ENCODE results near the gene INPP5D. TPM values are rescaled to one million over a fixed set of nuclear protein-coding genes. Genes with fewer than 3 reads are reported as not detected.

INPP5D gene
- total and polyA plus RNA-seq, 5 donors from 2014 or later: 56.9 to 278 (median 69.9) TPM

DNA sequence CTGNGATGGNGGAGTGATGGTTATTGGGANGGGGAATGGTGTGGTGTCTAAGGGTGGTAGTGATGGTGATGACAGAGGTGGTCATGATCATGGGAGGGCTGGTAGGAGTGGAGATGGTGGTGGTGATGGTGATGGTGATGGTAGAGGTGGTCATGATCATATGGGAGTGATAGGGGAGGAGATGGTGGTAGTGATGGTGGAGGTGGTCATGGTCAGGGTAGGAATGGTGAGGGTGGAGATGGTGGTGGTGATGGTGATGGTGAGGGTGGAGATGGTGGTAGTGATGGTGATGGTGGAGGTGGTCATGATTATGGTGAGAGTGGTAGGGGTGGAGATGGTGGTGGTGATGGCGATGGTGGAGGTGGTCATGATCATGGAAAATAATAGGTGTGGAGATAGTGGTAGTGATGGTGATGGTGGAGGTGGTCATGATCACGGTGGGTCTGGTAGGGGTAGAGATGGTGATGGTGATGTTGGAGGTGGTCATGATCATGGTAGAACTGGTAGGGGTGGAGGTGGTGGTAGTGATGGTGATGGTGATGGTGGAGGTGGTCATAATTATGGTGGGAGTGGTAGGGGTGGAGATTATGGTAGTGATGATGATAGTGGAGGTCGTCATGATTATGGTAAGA, 83.7 kb downstream of the INPP5D start:
- Mint-ChIP-seq H3K27me3 (no peaks in the 10 kb centered on the region), H3K4me1 (peaks cover 10 to 49% (median 34%) of the 10 kb centered on the region in 4 donors), H3K9me3 (no peaks in the 10 kb centered on the region), H3K36me3 (peaks cover 77% of the 10 kb centered on the region), H3K4me3 (no peak overlapping the region), H3K27ac (peak overlapping the region; percentile 79 to 90 (median 88))
- Histone ChIP-seq H3K4me3 (ENCODE audit: low read depth, low read length) (no peak overlapping the region), H3K27me3 (ENCODE audit: control insufficient read depth, insufficient read depth, low read length) (no peaks in the 10 kb centered on the region), H3K27ac (ENCODE audit: insufficient read depth, low read length, poor library complexity, severe bottlenecking) (no peak overlapping the region), H3K4me1 (ENCODE audit: control insufficient read depth, insufficient read depth, low read length, poor library complexity, severe bottlenecking) (peaks cover 13% of the 10 kb centered on the region), H3K36me3 (ENCODE audit: control insufficient read depth, insufficient read depth, low read length) (peaks cover 91% of the 10 kb centered on the region), H3K9me3 (ENCODE audit: control insufficient read depth in 2 of 2, low read length in 2 of 2) (no peaks in the 10 kb centered on the region)
- ATAC-seq (ENCODE audit: low read depth in 2 of 2) (no peak), DNase-seq (no peak)

GRCh38 chr2:233145726-233146125, 85.6 kb downstream of the INPP5D start:
- Histone ChIP-seq H3K4me3 (ENCODE audit: low read depth, low read length) (no peak overlapping the region), H3K27me3 (ENCODE audit: control insufficient read depth, insufficient read depth, low read length) (no peaks in the 10 kb centered on the region), H3K9me3 (ENCODE audit: control insufficient read depth in 2 of 2, low read length in 2 of 2) (no peaks in the 10 kb centered on the region), H3K4me1 (ENCODE audit: control insufficient read depth, insufficient read depth, low read length, poor library complexity, severe bottlenecking) (peaks cover 13% of the 10 kb centered on the region), H3K27ac (ENCODE audit: insufficient read depth, low read length, poor library complexity, severe bottlenecking) (no peak overlapping the region), H3K36me3 (ENCODE audit: control insufficient read depth, insufficient read depth, low read length) (peaks cover 91% of the 10 kb centered on the region)
- Mint-ChIP-seq H3K9me3 (no peaks in the 10 kb centered on the region), H3K27me3 (peaks cover 4% of the 10 kb centered on the region), H3K27ac (peak overlapping the region in 2 of 3 donors; percentile 29 to 90), H3K4me1 (peaks cover 10 to 39% (median 33%) of the 10 kb centered on the region in 4 donors), H3K4me3 (no peak overlapping the region), H3K36me3 (peaks cover 86% of the 10 kb centered on the region)
- ATAC-seq (ENCODE audit: low read depth in 2 of 2): no peak
- DNase-seq: no peak

GRCh38 chr2:233146194-233146593, 86.1 kb downstream of the INPP5D start:
- H3K27me3 Mint-ChIP-seq: peaks cover 4% of the 10 kb centered on the region
- Histone ChIP-seq H3K4me3 (ENCODE audit: low read depth, low read length) (no peak overlapping the region), H3K27me3 (ENCODE audit: control insufficient read depth, insufficient read depth, low read length) (no peaks in the 10 kb centered on the region), H3K9me3 (ENCODE audit: control insufficient read depth in 2 of 2, low read length in 2 of 2) (no peaks in the 10 kb centered on the region), H3K27ac (ENCODE audit: insufficient read depth, low read length, poor library complexity, severe bottlenecking) (no peak overlapping the region), H3K4me1 (ENCODE audit: control insufficient read depth, insufficient read depth, low read length, poor library complexity, severe bottlenecking) (peaks cover 13% of the 10 kb centered on the region), H3K36me3 (ENCODE audit: control insufficient read depth, insufficient read depth, low read length) (peaks cover 93% of the 10 kb centered on the region)
- ATAC-seq (ENCODE audit: low read depth in 2 of 2): no peak
- no peak for DNase-seq
- H3K27ac Mint-ChIP-seq: peak overlapping the region in 1 of 3 donors; percentile 68
- no peak overlapping the region for H3K4me3 Mint-ChIP-seq
- H3K9me3 Mint-ChIP-seq: no peaks in the 10 kb centered on the region
- H3K4me1 Mint-ChIP-seq: peaks cover 10 to 36% (median 30%) of the 10 kb centered on the region in 4 donors
- peaks cover 85% of the 10 kb centered on the region for H3K36me3 Mint-ChIP-seq

DNA sequence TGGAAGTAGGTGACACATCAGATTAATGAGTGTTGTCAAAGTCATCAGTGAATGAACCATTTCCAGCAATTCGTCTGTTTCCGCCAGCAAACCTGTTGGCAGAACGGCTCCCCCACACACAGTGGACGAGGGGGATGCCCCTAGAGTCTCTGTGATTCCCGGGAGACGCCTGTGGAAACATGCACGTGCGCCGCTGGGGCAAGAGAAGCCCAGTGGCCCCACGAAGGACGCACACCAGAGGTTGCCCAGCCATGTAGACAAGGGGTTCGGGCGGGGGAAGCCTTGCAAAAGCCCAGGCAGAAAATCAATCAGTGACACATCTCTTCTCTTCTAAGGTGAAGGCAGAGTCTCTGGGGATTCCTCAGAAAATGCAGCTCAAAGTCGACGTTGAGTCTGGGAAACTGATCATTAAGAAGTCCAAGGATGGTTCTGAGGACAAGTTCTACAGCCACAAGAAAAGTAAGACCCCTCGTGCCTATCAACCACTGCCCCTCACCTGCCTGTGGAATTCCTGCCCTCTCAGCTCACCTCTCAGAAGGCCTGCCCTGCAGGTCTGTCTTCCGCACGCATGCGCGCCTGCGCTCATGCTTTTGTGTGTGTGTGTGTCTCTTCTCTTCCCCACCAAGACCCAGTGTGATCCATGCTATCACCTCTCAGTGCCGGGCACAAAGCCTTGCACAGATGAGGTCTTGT, 87.1 kb downstream of the INPP5D start:
- Histone ChIP-seq H3K27me3 (ENCODE audit: control insufficient read depth, insufficient read depth, low read length) (no peaks in the 10 kb centered on the region), H3K27ac (ENCODE audit: insufficient read depth, low read length, poor library complexity, severe bottlenecking) (no peak overlapping the region), H3K4me3 (ENCODE audit: low read depth, low read length) (no peak overlapping the region), H3K4me1 (ENCODE audit: control insufficient read depth, insufficient read depth, low read length, poor library complexity, severe bottlenecking) (peaks cover 3% of the 10 kb centered on the region), H3K9me3 (ENCODE audit: control insufficient read depth in 2 of 2, low read length in 2 of 2) (no peaks in the 10 kb centered on the region), H3K36me3 (ENCODE audit: control insufficient read depth, insufficient read depth, low read length) (peaks cover 94% of the 10 kb centered on the region)
- H3K27ac Mint-ChIP-seq: no peak overlapping the region
- H3K9me3 Mint-ChIP-seq: no peaks in the 10 kb centered on the region
- H3K36me3 Mint-ChIP-seq: peaks cover 84% of the 10 kb centered on the region
- peaks cover 4% of the 10 kb centered on the region for H3K27me3 Mint-ChIP-seq
- no peak overlapping the region for H3K4me3 Mint-ChIP-seq
- no peak for ATAC-seq (ENCODE audit: low read depth in 2 of 2)
- DNase-seq: no peak
- H3K4me1 Mint-ChIP-seq: peaks cover under 1 to 25% (median 21%) of the 10 kb centered on the region in 4 donors

DNA sequence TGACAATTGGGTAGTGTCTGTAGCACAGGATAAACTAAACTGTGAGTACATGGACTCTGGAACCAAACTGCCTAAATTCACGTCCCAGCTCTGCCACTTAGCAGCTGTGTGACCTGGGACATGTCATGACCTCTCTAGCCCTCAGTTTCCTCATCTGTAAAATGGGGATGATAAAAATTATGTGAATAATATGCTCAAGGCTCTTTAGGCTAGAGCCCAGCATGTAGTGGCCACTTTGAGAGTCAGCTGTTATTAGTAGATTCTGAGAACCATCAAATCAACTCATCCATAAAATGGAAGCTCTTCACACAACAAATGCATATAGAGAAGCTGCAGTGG, 87.7 kb downstream of the INPP5D start:
- no peak overlapping the region for H3K4me3 ChIP-seq (ENCODE audit: low read depth, low read length)
- peaks cover 95% of the 10 kb centered on the region for H3K36me3 ChIP-seq (ENCODE audit: control insufficient read depth, insufficient read depth, low read length)
- H3K4me1 Mint-ChIP-seq: peaks cover 0 to 22% (median 17%) of the 10 kb centered on the region in 4 donors
- H3K9me3 ChIP-seq (ENCODE audit: control insufficient read depth in 2 of 2, low read length in 2 of 2): no peaks in the 10 kb centered on the region
- peaks cover 4% of the 10 kb centered on the region for H3K27me3 Mint-ChIP-seq
- peaks cover 85% of the 10 kb centered on the region for H3K36me3 Mint-ChIP-seq
- DNase-seq (no peak), ATAC-seq (ENCODE audit: low read depth in 2 of 2) (no peak)
- H3K27me3 ChIP-seq (ENCODE audit: control insufficient read depth, insufficient read depth, low read length): no peaks in the 10 kb centered on the region
- H3K4me1 ChIP-seq (ENCODE audit: control insufficient read depth, insufficient read depth, low read length, poor library complexity, severe bottlenecking): no peaks in the 10 kb centered on the region
- no peaks in the 10 kb centered on the region for H3K9me3 Mint-ChIP-seq
- peak overlapping the region in 1 of 3 donors; percentile 25 for H3K27ac Mint-ChIP-seq
- no peak overlapping the region for H3K27ac ChIP-seq (ENCODE audit: insufficient read depth, low read length, poor library complexity, severe bottlenecking)
- H3K4me3 Mint-ChIP-seq: no peak overlapping the region

- H3K36me3 Mint-ChIP-seq: peaks cover 85% of the 10 kb centered on the region
- no peak for DNase-seq
- no peak for ATAC-seq (ENCODE audit: low read depth in 2 of 2)
- Histone ChIP-seq H3K4me3 (ENCODE audit: low read depth, low read length) (no peak overlapping the region), H3K27me3 (ENCODE audit: control insufficient read depth, insufficient read depth, low read length) (no peaks in the 10 kb centered on the region), H3K4me1 (ENCODE audit: control insufficient read depth, insufficient read depth, low read length, poor library complexity, severe bottlenecking) (no peaks in the 10 kb centered on the region), H3K9me3 (ENCODE audit: control insufficient read depth in 2 of 2, low read length in 2 of 2) (no peaks in the 10 kb centered on the region), H3K27ac (ENCODE audit: insufficient read depth, low read length, poor library complexity, severe bottlenecking) (no peak overlapping the region), H3K36me3 (ENCODE audit: control insufficient read depth, insufficient read depth, low read length) (peaks cover 95% of the 10 kb centered on the region)
- no peaks in the 10 kb centered on the region for H3K9me3 Mint-ChIP-seq
- H3K27me3 Mint-ChIP-seq: peaks cover 4% of the 10 kb centered on the region
- no peak overlapping the region for H3K4me3 Mint-ChIP-seq
- H3K27ac Mint-ChIP-seq: peak overlapping the region in 1 of 3 donors; percentile 25
- peaks cover 0 to 18% (median 12%) of the 10 kb centered on the region in 4 donors for H3K4me1 Mint-ChIP-seq
These were observed 88.2 kb downstream of the INPP5D start for GRCh38 chr2:233148354-233148753.

DNA sequence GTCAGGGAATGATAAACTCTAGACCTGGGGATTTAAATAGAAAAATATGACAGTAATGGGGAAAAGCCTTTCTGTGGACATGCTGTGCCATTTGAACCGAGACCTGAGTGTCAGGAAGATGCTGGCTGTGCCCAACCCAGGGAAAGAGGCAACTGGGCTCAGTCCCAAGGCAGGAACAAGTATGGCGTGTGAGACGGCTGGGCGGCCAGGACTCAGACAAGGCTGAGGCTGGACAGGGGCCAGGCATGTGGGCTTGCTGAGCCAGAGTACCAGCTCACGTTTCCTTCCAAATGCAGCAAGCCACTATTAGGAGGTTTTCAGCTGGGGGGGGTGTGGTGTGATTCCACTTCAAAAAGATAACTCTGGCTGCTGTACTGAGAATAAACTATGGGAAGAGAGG, 92.4 kb downstream of the INPP5D start:
- Mint-ChIP-seq H3K4me1 (peaks cover 0 to 7% (median 3%) of the 10 kb centered on the region in 4 donors), H3K36me3 (peaks cover 74% of the 10 kb centered on the region), H3K9me3 (no peaks in the 10 kb centered on the region), H3K27me3 (peaks cover 4% of the 10 kb centered on the region), H3K4me3 (no peak overlapping the region), H3K27ac (peak overlapping the region in 2 of 3 donors; percentile 37 to 63)
- Histone ChIP-seq H3K27ac (ENCODE audit: insufficient read depth, low read length, poor library complexity, severe bottlenecking) (no peak overlapping the region), H3K4me3 (ENCODE audit: low read depth, low read length) (no peak overlapping the region), H3K4me1 (ENCODE audit: control insufficient read depth, insufficient read depth, low read length, poor library complexity, severe bottlenecking) (no peaks in the 10 kb centered on the region), H3K27me3 (ENCODE audit: control insufficient read depth, insufficient read depth, low read length) (no peaks in the 10 kb centered on the region), H3K9me3 (ENCODE audit: control insufficient read depth in 2 of 2, low read length in 2 of 2) (no peaks in the 10 kb centered on the region), H3K36me3 (ENCODE audit: control insufficient read depth, insufficient read depth, low read length) (peaks cover 88% of the 10 kb centered on the region)
- DNase-seq (no peak), ATAC-seq (ENCODE audit: low read depth in 2 of 2) (no peak)
